ENCODE data around the gene KRTAP10-1. TPM values are rescaled to one million over a fixed set of nuclear protein-coding genes. Genes with fewer than 3 reads are reported as not detected.

The KRTAP10-1 gene
- total RNA-seq, 1 experiment from 2014 or later: not detected

- ATAC-seq: no peak
- Mint-ChIP-seq H3K4me3 (no peak overlapping the region), H3K4me1 (no peaks in the 10 kb centered on the region; the same call in 1 of the 2 replicates), H3K36me3 (peaks cover 6% of the 10 kb centered on the region; the same call in 1 of the 2 replicates), H3K27ac (no peak overlapping the region), H3K9me3 (peaks cover 39% of the 10 kb centered on the region), H3K27me3 (ENCODE audit: low read depth) (peaks cover 3% of the 10 kb centered on the region; the same call in 1 of the 2 replicates)
- ChIA-PET POLR2A (no interaction called here), CTCF (no interaction called here)
- no peak for TF ChIP-seq CDX4 (CRISPR knock-in tag; IDR thresholded peaks at IDR 0.05; ENCODE audit: borderline replicate concordance)
- no peak for TF ChIP-seq ZNF219 (CRISPR knock-in tag; IDR thresholded peaks at IDR 0.05; ENCODE audit: borderline replicate concordance)
- TF ChIP-seq TEAD4 (CRISPR knock-in tag; IDR thresholded peaks at IDR 0.05): no peak
- no peak for TF ChIP-seq EMX1 (CRISPR knock-in tag; IDR thresholded peaks at IDR 0.05)
- no peak for TF ChIP-seq USF2 (CRISPR knock-in tag; IDR thresholded peaks at IDR 0.05)
- no peak for TF ChIP-seq IRF1 (CRISPR knock-in tag; IDR thresholded peaks at IDR 0.05)
- TF ChIP-seq NR1H2 (CRISPR knock-in tag; IDR thresholded peaks at IDR 0.05): no peak
- no peak for TF ChIP-seq GTF2I (CRISPR knock-in tag; conservative IDR thresholded peaks at IDR 0.05)
- TF ChIP-seq CTCF (IDR thresholded peaks at IDR 0.05): no peak
- no peak for TF ChIP-seq ERG (CRISPR knock-in tag; IDR thresholded peaks at IDR 0.05)
- TF ChIP-seq GABPB1 (CRISPR knock-in tag; IDR thresholded peaks at IDR 0.05): no peak
- TF ChIP-seq ZNF263 (CRISPR knock-in tag; IDR thresholded peaks at IDR 0.05; ENCODE audit: low read depth): no peak
- TF ChIP-seq ZNF671 (CRISPR knock-in tag; IDR thresholded peaks at IDR 0.05): no peak
- no peak for TF ChIP-seq FOXP4 (CRISPR knock-in tag; IDR thresholded peaks at IDR 0.05)
- TF ChIP-seq FOXJ3 (CRISPR knock-in tag; IDR thresholded peaks at IDR 0.05; ENCODE audit: borderline replicate concordance): no peak
- no peak for TF ChIP-seq MAX (CRISPR knock-in tag; IDR thresholded peaks at IDR 0.05)
- TF ChIP-seq E2F5 (CRISPR knock-in tag; IDR thresholded peaks at IDR 0.05): no peak
- TF ChIP-seq SP1 (CRISPR knock-in tag; conservative IDR thresholded peaks at IDR 0.05): no peak
- no peak for TF ChIP-seq GRHL2 (CRISPR knock-in tag; IDR thresholded peaks at IDR 0.05; ENCODE audit: insufficient replicate concordance, severe bottlenecking)
- TF ChIP-seq ZSCAN18 (CRISPR knock-in tag; IDR thresholded peaks at IDR 0.05): no peak
- DNase-seq (ENCODE audit: low spot score): no peak
Measured at GRCh38 chr21:44585892-44586291, 45.9 kb upstream of the KRTAP10-1 start.

All from WTC11 (cell line).